ENCODE measurements around the gene DAB2IP.
"Not testable (repeated sequence)": the region's sequence is repeated elsewhere in the genome, so short reads cannot be mapped to it uniquely, and the experiment has no call there.

Gene DAB2IP

DNA sequence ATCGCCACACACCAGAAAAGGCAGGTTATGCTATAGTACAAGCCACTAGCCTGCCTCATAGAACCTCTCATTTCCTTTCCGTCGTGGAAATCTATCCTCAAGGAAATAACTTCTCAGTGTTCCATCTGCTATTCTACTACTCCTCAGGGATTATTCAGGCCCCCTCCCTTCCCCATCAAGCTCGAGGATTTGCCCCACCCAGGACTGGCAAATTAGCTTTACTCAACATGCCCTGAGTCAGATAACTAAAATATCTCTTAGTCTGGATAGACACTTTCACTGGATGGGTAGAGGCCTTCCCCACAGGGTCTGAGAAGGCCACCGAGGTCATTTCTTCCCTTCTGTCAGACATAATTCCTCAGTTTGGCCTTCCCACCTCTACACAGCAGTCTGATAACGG lies 142.9 kb downstream of the DAB2IP start:
- no CpG with 5 or more reads among the region's 6 CpGs for WGBS (ENCODE audit: insufficient coverage, insufficient read length)

DNA sequence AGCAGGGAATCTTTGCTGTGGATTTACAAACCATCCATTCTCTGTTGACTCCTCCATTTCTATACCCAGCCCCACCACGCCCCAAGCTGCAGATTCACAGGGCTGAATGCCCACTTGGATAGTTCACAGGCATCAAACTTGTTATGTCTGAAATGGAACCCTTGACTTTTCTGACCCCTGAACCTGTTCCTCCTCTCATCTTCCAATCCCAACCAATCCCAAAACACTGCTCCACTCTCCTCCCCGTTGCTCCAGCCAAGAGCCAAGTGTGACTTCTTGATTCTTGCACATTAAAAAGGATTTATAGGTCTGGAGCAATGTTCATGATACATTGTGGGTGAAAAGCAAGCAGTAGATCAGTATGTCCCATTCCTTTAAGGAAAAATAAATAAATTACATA lies 145.6 kb downstream of the DAB2IP start:
- no CpG with 5 or more reads among the region's 2 CpGs for WGBS (ENCODE audit: insufficient coverage, insufficient read length)
- Histone ChIP-seq H3K9me3 (ENCODE audit: control insufficient read depth, insufficient read depth, low read length) (no peaks in the 10 kb centered on the region), H3K36me3 (ENCODE audit: control insufficient read depth, insufficient read depth, low read length) (no peaks in the 10 kb centered on the region), H3K4me3 (ENCODE audit: low read length) (no peak overlapping the region), H3K27me3 (ENCODE audit: control insufficient read depth, insufficient read depth, low read length) (no peaks in the 10 kb centered on the region), H3K27ac (ENCODE audit: low read length) (no peak overlapping the region), H3K4me1 (ENCODE audit: control insufficient read depth, insufficient read depth, low read length) (peaks cover 2% of the 10 kb centered on the region)
- DNase-seq (ENCODE audit: low read depth, low spot score): no peak

More for the DNA sequence above, 142.9 kb downstream of the DAB2IP start:
- not testable (repeated sequence) for H3K36me3 ChIP-seq (ENCODE audit: control insufficient read depth, insufficient read depth, low read length); H3K4me1 ChIP-seq (ENCODE audit: control insufficient read depth, insufficient read depth, low read length); H3K27ac ChIP-seq (ENCODE audit: low read length); H3K9me3 ChIP-seq (ENCODE audit: control insufficient read depth, insufficient read depth, low read length); H3K4me3 ChIP-seq (ENCODE audit: low read length); H3K27me3 ChIP-seq (ENCODE audit: control insufficient read depth, insufficient read depth, low read length); DNase-seq (ENCODE audit: low read depth, low spot score)

DNA sequence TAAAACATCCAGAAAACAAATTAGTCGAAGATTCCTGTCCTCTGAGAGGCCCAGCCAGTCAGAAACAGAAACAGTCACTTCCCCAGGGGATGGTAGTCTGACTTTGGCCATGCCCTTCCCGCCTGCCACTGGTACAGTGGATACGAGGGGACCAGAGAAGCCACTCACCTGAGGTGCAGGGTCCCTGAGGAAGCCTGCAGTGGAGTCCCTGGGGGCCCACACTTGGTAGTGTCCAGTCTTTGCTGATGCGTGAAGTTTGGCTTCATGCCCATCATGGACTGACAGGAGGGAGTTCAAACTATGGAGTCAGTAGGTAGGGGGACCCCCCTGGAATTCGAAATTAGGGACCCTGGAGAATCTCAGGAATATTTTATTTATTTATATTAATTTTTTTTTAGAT lies 147.5 kb downstream of the DAB2IP start:
- Histone ChIP-seq H3K27ac (ENCODE audit: low read length) (no peak overlapping the region), H3K4me1 (ENCODE audit: control insufficient read depth, insufficient read depth, low read length) (peaks cover 2% of the 10 kb centered on the region), H3K4me3 (ENCODE audit: low read length) (no peak overlapping the region), H3K27me3 (ENCODE audit: control insufficient read depth, insufficient read depth, low read length) (no peaks in the 10 kb centered on the region), H3K36me3 (ENCODE audit: control insufficient read depth, insufficient read depth, low read length) (no peaks in the 10 kb centered on the region), H3K9me3 (ENCODE audit: control insufficient read depth, insufficient read depth, low read length) (no peaks in the 10 kb centered on the region)
- no peak for DNase-seq (ENCODE audit: low read depth, low spot score)
- no CpG with 5 or more reads among the region's 5 CpGs for WGBS (ENCODE audit: insufficient coverage, insufficient read length)

DNA sequence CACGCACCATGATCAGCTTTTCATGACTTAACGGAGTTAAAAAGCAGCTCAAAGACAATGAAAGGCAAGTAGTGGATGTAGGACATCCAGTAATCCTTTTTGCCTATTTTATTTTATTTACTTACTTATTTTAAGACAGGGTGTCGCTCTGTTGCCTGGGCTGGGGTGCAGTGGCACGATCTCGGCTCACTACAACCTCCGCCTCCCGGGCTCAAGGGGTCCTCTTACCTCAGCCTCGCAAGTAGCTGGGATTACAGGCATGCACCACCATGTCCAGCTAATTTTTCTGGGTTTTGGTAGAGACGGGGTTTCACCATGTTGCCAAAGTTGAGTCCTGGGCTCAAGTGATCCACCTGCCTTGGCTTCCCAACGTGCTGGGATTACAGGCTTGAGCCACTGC lies 148.9 kb downstream of the DAB2IP start:
- H3K27ac ChIP-seq (ENCODE audit: low read length): no peak overlapping the region
- DNase-seq (ENCODE audit: low read depth, low spot score): no peak
- no peaks in the 10 kb centered on the region for H3K9me3 ChIP-seq (ENCODE audit: control insufficient read depth, insufficient read depth, low read length)
- no peaks in the 10 kb centered on the region for H3K27me3 ChIP-seq (ENCODE audit: control insufficient read depth, insufficient read depth, low read length)
- no peaks in the 10 kb centered on the region for H3K36me3 ChIP-seq (ENCODE audit: control insufficient read depth, insufficient read depth, low read length)
- no CpG with 5 or more reads among the region's 10 CpGs for WGBS (ENCODE audit: insufficient coverage, insufficient read length)
- no peak overlapping the region for H3K4me3 ChIP-seq (ENCODE audit: low read length)
- H3K4me1 ChIP-seq (ENCODE audit: control insufficient read depth, insufficient read depth, low read length): peaks cover 2% of the 10 kb centered on the region

DNA sequence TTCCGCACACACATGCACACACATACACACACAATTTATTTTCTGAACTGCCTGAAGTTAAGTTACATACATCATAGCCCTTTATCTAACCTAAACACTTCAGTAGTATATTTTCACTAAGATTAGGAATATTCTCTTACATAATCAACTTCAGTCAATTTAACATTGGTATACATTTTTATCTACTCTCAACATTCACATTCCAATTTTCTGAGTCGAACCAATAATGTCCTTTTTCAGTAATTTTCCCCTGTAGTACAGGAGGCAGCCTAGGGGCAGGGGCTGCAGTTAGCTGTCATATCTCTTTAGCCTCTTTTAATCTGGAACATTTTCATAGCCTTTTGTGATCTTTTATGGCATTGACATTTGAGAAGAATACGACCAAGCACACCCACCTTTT lies 150.1 kb downstream of the DAB2IP start:
- Histone ChIP-seq H3K27ac (ENCODE audit: low read length) (no peak overlapping the region), H3K9me3 (ENCODE audit: control insufficient read depth, insufficient read depth, low read length) (no peaks in the 10 kb centered on the region), H3K27me3 (ENCODE audit: control insufficient read depth, insufficient read depth, low read length) (no peaks in the 10 kb centered on the region), H3K4me3 (ENCODE audit: low read length) (no peak overlapping the region), H3K4me1 (ENCODE audit: control insufficient read depth, insufficient read depth, low read length) (peaks cover 2% of the 10 kb centered on the region), H3K36me3 (ENCODE audit: control insufficient read depth, insufficient read depth, low read length) (no peaks in the 10 kb centered on the region)
- WGBS (ENCODE audit: insufficient coverage, insufficient read length): 100% methylated on average over 1 of the region's 3 CpGs
- DNase-seq (ENCODE audit: low read depth, low spot score): no peak

DNA sequence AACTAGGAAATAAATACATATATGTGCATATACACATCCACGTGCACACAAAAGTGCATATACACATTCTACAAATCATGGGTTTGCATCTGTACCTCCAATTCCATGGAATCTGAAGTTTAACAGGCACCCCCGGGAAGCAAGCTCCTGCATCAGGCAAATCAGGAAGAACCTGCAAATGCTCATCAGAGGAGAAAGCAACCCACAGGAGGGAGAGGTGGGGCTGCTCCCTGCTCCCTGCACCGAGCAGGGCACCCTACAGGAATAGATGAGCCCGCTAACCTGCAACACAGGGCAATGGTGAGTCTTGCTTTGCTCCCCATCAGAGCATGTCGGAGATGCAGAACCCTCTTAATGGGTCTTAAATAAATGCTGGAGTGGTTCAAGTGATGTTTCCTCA lies 151.3 kb downstream of the DAB2IP start:
- Histone ChIP-seq H3K4me3 (ENCODE audit: low read length) (no peak overlapping the region), H3K9me3 (ENCODE audit: control insufficient read depth, insufficient read depth, low read length) (no peaks in the 10 kb centered on the region), H3K36me3 (ENCODE audit: control insufficient read depth, insufficient read depth, low read length) (no peaks in the 10 kb centered on the region), H3K4me1 (ENCODE audit: control insufficient read depth, insufficient read depth, low read length) (no peaks in the 10 kb centered on the region; the same call in 1 of the 2 replicates), H3K27ac (ENCODE audit: low read length) (no peak overlapping the region), H3K27me3 (ENCODE audit: control insufficient read depth, insufficient read depth, low read length) (no peaks in the 10 kb centered on the region)
- WGBS (ENCODE audit: insufficient coverage, insufficient read length): no CpG with 5 or more reads among the region's 5 CpGs
- DNase-seq (ENCODE audit: low read depth, low spot score): no peak

DNA sequence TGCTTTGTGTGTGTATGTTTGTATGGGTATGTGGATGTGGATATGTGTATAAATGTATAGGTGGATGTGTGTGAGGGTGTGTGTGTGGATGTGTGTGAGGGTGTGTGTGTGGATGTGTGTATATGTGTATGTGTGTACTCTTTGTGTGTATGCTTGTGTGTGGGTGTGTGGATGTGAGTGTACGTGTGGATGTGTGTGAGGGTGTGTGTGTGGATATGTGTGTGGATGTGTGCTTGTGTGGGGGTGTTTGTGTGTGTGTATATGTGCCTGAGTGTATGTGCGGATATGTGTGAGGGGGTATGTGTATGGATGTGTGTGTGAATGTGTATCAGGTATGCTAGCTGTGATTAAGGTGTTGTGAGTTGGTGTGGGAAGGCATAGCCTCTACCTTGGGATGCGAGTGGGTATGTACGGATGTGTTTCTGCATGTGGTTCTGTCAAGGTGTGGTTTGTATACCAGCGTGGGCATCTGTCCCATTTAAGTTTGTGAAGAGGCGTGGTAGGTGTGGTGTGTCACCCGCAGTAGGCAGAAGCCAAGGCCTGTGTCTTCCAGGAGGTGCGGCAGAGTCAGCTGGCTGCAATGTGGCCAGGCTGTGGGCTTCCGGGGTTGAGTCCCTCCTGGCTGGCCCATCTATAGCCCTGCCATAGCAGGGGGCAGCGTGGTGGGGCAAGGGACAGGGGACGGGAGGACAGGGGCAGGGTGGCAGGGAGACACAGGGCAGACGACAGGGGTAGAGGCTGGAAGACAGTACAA lies 155.8 kb downstream of the DAB2IP start:
- H3K27me3 ChIP-seq (ENCODE audit: control insufficient read depth, insufficient read depth, low read length): no peaks in the 10 kb centered on the region
- no peak for DNase-seq (ENCODE audit: low read depth, low spot score)
- no peaks in the 10 kb centered on the region for H3K36me3 ChIP-seq (ENCODE audit: control insufficient read depth, insufficient read depth, low read length)
- H3K9me3 ChIP-seq (ENCODE audit: control insufficient read depth, insufficient read depth, low read length): no peaks in the 10 kb centered on the region
- H3K4me3 ChIP-seq (ENCODE audit: low read length): no peak overlapping the region
- WGBS (ENCODE audit: insufficient coverage, insufficient read length): 96% methylated on average over 2 of the region's 12 CpGs
- no peaks in the 10 kb centered on the region; the same call in 1 of the 2 replicates for H3K4me1 ChIP-seq (ENCODE audit: control insufficient read depth, insufficient read depth, low read length)
- no peak overlapping the region for H3K27ac ChIP-seq (ENCODE audit: low read length)

DNA sequence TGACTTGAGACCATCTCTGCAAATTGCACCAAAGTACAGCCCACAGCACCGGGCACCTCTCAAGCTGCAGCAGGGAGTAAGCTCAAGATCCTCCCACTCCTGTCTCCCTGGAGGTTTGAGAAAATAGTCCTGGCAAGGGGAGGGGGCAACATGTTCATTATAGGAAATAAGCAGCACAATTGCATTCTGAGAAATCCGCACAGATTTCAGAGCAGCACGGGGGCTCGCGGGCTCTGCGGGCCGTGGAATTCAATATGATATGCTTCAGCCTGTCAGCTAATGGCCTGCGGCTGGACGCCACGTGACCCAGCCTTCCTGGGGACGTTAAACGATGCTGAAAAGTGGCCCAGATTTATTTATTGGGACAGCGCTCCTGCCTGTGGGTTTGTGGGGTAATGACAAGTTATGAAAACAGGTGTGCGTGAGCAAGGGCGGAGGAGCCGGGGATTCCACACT lies 156.4 kb downstream of the DAB2IP start:
- no CpG with 5 or more reads among the region's 16 CpGs for WGBS (ENCODE audit: insufficient coverage, insufficient read length)
- no peak for DNase-seq (ENCODE audit: low read depth, low spot score)
- H3K4me3 ChIP-seq (ENCODE audit: low read length): no peak overlapping the region

DNA sequence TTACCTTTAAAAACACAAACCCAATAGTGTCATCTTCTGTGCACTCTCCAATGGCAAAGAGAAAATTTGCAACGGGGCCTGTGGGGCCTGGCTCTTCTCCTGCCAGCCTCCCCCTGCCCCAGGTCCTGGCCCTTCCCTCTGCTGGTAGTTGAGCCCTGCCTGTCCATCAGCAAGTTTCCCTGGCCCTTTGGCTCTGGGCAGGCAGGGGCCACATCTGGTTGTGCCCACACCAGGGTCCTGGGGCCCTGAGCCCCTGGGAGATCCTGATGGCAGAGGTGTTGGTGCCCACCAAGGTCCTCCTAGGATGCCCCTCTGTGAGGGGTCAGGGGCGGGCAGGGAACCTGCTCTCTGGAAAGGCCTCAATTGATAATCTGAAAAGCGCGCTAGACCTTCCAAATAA lies 157.3 kb downstream of the DAB2IP start:
- Histone ChIP-seq H3K4me1 (ENCODE audit: control insufficient read depth, insufficient read depth, low read length) (peaks cover 1% of the 10 kb centered on the region; the same call in 1 of the 2 replicates), H3K4me3 (ENCODE audit: low read length) (no peak overlapping the region), H3K27ac (ENCODE audit: low read length) (no peak overlapping the region), H3K36me3 (ENCODE audit: control insufficient read depth, insufficient read depth, low read length) (no peaks in the 10 kb centered on the region), H3K9me3 (ENCODE audit: control insufficient read depth, insufficient read depth, low read length) (no peaks in the 10 kb centered on the region), H3K27me3 (ENCODE audit: control insufficient read depth, insufficient read depth, low read length) (no peaks in the 10 kb centered on the region)
- no CpG with 5 or more reads among the region's 4 CpGs for WGBS (ENCODE audit: insufficient coverage, insufficient read length)
- no peak for DNase-seq (ENCODE audit: low read depth, low spot score)

More for the DNA sequence above, 156.4 kb downstream of the DAB2IP start:
- H3K27ac ChIP-seq (ENCODE audit: low read length): no peak overlapping the region
- H3K9me3 ChIP-seq (ENCODE audit: control insufficient read depth, insufficient read depth, low read length): no peaks in the 10 kb centered on the region
- H3K4me1 ChIP-seq (ENCODE audit: control insufficient read depth, insufficient read depth, low read length): no peaks in the 10 kb centered on the region; the same call in 1 of the 2 replicates
- no peaks in the 10 kb centered on the region for H3K27me3 ChIP-seq (ENCODE audit: control insufficient read depth, insufficient read depth, low read length)
- H3K36me3 ChIP-seq (ENCODE audit: control insufficient read depth, insufficient read depth, low read length): no peaks in the 10 kb centered on the region

DNA sequence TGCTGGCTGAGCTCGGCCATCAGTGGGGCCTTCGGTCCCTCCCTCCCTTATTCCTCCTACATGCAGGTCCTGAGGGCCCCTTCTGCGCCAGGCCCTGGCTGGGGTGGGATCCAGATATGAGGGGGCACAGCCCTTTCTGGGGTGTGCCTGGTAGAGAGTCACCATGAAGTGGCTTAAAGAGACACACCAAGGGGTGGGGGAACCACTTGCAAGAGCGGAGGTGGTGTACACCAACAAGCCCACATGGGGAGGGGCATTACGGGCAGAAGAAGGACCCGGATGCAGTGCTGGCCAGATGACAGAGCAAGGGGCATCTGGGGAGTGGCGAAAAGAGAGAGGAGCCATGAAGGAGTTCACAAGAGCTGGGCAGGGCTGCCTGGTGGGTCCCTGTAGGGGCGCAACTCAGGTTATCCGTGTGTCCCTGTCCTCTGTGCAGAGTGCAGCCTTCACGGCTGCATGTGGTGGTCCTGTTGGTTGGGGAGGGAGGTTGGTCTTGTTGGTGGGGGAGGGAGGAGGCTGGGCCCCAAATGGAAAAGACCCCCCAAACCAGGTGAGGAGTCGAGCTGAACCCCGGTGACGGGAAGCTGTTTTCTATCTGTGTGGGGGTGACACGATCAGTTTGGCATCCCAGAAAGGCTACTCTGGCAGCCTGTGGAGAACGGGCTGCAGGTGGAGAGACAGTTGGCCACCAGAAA lies 158.1 kb downstream of the DAB2IP start:
- no peak overlapping the region for H3K27ac ChIP-seq (ENCODE audit: low read length)
- H3K9me3 ChIP-seq (ENCODE audit: control insufficient read depth, insufficient read depth, low read length): no peaks in the 10 kb centered on the region
- no peaks in the 10 kb centered on the region for H3K27me3 ChIP-seq (ENCODE audit: control insufficient read depth, insufficient read depth, low read length)
- no CpG with 5 or more reads among the region's 15 CpGs for WGBS (ENCODE audit: insufficient coverage, insufficient read length)
- peaks cover 1% of the 10 kb centered on the region; the same call in 1 of the 2 replicates for H3K4me1 ChIP-seq (ENCODE audit: control insufficient read depth, insufficient read depth, low read length)
- DNase-seq (ENCODE audit: low read depth, low spot score): no peak
- H3K36me3 ChIP-seq (ENCODE audit: control insufficient read depth, insufficient read depth, low read length): no peaks in the 10 kb centered on the region
- H3K4me3 ChIP-seq (ENCODE audit: low read length): no peak overlapping the region
